Calu3 (cell line): ENCODE measurements around the gene OSCAR. TPM values are rescaled to one million over a fixed set of nuclear protein-coding genes. Genes with fewer than 3 reads are reported as not detected.
A peak's percentile ranks its signal among the peaks of the same experiment; 100 is the strongest.

Experiments used
- BruUV-seq: library from RNA; stranded (reverse); fragments of 400-500 nt; replicated peaks from 2 replicates; lab custom pipeline; 2021; lab: Mats Ljungman, UMichigan
- CTCF ChIA-PET: fragments of 300-600 bp; sonication (Branson Sonifier 250); formaldehyde crosslinking; loops from one replicate; lab custom pipeline; 2022; ENCODE audit warnings: antibody characterized with exemption; lab: Charles Lee
- DNase-seq: peaks from one replicate; pipeline ENCODE4 v3.0.0; 2022
- H3K27ac Mint-ChIP-seq: one replicate; pipeline ENCODE4 v1.8.0; 2022; ENCODE audit warnings: mixed read lengths; ENCODE audit not compliant: unreplicated experiment
- H3K27me3 Mint-ChIP-seq: one replicate; pipeline ENCODE4 v1.8.0; 2022; ENCODE audit warnings: mixed read lengths; ENCODE audit not compliant: unreplicated experiment
- H3K36me3 Mint-ChIP-seq: one replicate; pipeline ENCODE4 v1.8.0; 2022; ENCODE audit warnings: mild to moderate bottlenecking, moderate library complexity, mixed read lengths; ENCODE audit not compliant: insufficient read depth, unreplicated experiment
- H3K4me1 Mint-ChIP-seq: one replicate; pipeline ENCODE4 v1.8.0; 2022; ENCODE audit warnings: mild to moderate bottlenecking, low read depth, mixed read lengths; ENCODE audit not compliant: unreplicated experiment
- H3K4me3 Mint-ChIP-seq: one replicate; pipeline ENCODE4 v1.8.0; 2022; ENCODE audit warnings: mild to moderate bottlenecking, low read depth, moderate library complexity, mixed read lengths; ENCODE audit not compliant: unreplicated experiment
- H3K9me3 Mint-ChIP-seq: one replicate; pipeline ENCODE4 v1.8.0; 2022; ENCODE audit warnings: low read depth, mixed read lengths; ENCODE audit not compliant: unreplicated experiment
- CTCF ChIP-seq: fragments of 200-600 bp; IDR thresholded peaks from one replicate; pipeline ENCODE4 v1.8.0; 2022; ENCODE audit warnings: antibody characterized with exemption; ENCODE audit not compliant: unreplicated experiment
- intact Hi-C: fragments of 100-400 bp; cut with micrococcal nuclease; formaldehyde crosslinking; loops from one replicate; pipeline ENCODE4 v1.10.0; 2022; ENCODE audit not compliant: unreplicated experiment
- total RNA-seq: library from RNA; stranded (reverse); gene quantifications from 2 replicates; pipeline ENCODE4 v1.2.3, GENCODE V29; 2022

Gene OSCAR
- total RNA-seq, 1 experiment from 2014 or later: 0.54 TPM

DNA sequence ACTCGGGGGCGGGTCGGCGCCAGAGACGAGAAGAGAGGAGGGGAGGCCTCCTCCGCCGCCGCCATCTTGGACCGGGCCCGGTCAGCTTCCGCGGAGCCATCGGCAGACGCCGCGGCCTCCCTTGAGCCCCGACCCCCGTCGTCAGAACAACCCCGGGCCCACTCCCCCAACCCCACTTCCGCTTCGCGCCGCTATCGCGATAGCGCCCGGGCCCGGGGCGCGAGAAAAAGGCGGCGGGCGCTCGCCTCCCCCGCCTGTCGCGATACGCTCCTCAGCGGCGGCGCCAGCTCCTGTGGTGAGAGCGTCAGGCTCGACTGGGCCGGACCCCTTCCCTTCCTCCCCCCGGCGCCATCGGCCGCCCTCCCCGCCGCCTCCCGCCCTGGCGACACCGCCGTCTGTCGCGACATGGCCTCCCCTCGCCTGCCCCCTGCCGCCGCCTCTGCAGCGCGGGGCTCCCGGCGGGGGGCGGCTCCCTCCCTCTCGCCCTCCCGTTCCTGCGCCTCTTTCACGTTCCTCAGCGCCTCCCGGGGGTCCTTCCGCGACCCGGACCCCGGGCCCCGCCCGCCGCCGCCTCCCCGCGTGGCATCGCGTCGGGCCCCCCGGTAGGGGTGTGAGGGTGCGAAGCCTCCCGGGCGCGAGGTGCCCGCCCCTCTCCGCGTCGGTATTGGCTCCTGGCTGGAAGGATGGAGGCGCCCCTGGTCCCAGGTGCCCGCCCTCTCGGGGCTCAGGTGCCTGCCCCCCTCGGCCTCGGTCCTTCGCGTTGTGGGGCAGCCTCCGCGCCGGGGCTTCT lies 37.3 kb upstream of the OSCAR start, which contains the start of gene CNOT3:
CNOT3 (plus strand) TSS at position 64 of the 790 bp plus-strand sequence. CDS start 5,217 bp downstream, outside the sequence.
- intact Hi-C loops: loop anchor here (1.0 kb wide), 1 partner anchor 21 kb away; the partner anchor contains the start of gene LENG1
- DNase-seq: peak; percentile 46
- Mint-ChIP-seq H3K4me1 (peaks cover 34% of the 10 kb centered on the region), H3K27me3 (peaks cover 13% of the 10 kb centered on the region), H3K9me3 (peaks cover 3% of the 10 kb centered on the region), H3K27ac (peak within 1 kb of the TSS; percentile 97), H3K36me3 (peaks cover 69% of the 10 kb centered on the region), H3K4me3 (peak within 1 kb of the TSS; percentile 84)
- CTCF ChIA-PET: interaction anchor here (1.0 to 1.7 kb wide), 9 partner anchors 14 to 345 kb away, joined by 3 to 12 read pairs (median 3); partner anchors contain the start of genes LENG1, MBOAT7, PRKCG and PRPF31
- peak; percentile 36 for TF ChIP-seq CTCF
- BruUV-seq: no TSS peak

- CTCF ChIA-PET: interaction anchor here (0.5 to 1.7 kb wide), 16 partner anchors 10 to 344 kb away, joined by 3 to 12 read pairs (median 4); partner anchors contain the start of genes LENG1, MBOAT7, PRKCG and PRPF31
- no peak for TF ChIP-seq CTCF
- Mint-ChIP-seq H3K27me3 (peaks cover 13% of the 10 kb centered on the region), H3K27ac (peak overlapping the region; percentile 96), H3K9me3 (peaks cover 3% of the 10 kb centered on the region), H3K4me3 (peak overlapping the region; percentile 84), H3K4me1 (peaks cover 32% of the 10 kb centered on the region), H3K36me3 (peaks cover 61% of the 10 kb centered on the region)
- peak; percentile 100 for DNase-seq
- no TSS peak for BruUV-seq
- intact Hi-C loops: loop anchor here (1.0 kb wide), 1 partner anchor 22 kb away; the partner anchor contains the start of gene LENG1
Observed at GRCh38 chr19:54136864-54137698, 36.5 kb upstream of the OSCAR start.

DNA sequence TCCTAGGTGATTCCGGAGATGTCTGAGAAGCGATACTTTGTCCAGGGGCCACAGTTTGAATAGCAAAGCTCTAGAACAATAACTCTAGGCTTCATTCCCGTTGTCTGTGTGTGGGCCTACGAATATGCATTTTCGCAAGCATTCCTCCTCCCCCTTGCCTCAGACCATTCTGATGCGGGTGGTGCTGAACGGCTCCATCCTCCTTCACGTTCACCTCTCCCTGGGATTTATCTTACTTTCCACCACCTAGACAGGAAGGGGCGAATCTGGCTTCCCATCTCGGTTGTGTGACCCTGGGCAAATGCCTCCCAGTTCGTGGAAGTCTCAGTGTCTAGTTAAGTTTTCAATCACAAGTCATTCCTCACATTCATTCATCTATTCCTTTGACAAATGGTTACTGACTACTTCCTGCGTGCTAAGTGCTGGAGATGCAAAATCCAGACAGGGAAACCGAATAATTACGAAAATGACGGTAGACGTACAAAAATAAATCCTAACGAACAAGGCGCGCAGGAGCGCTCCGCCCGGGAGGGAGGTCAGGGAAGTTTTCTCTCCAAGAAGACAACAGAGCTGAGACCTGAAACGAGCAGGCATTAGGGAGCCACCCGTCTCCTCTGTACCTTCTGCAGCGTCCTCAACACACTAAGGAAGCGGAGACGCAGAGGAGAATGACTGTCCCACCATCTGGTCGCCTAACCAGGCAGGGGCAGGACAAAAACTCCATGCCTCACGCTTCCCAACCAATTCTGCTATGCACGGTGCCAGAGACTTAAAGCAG lies 35.7 kb upstream of the OSCAR start:
- TF ChIP-seq CTCF: no peak
- peaks cover 26% of the 10 kb centered on the region for H3K4me1 Mint-ChIP-seq
- BruUV-seq: TSS peak; percentile 95
- intact Hi-C loops: no loop called here
- no peak for DNase-seq
- H3K9me3 Mint-ChIP-seq: peaks cover 3% of the 10 kb centered on the region
- peak overlapping the region; percentile 96 for H3K27ac Mint-ChIP-seq
- H3K36me3 Mint-ChIP-seq: peaks cover 59% of the 10 kb centered on the region
- CTCF ChIA-PET: interaction anchor here (0.5 to 1.7 kb wide), 8 partner anchors 10 to 343 kb away, joined by 3 to 12 read pairs (median 6); partner anchors contain the start of genes LENG1, MBOAT7, PRPF31 and TFPT
- H3K4me3 Mint-ChIP-seq: peak overlapping the region; percentile 84
- peaks cover 13% of the 10 kb centered on the region for H3K27me3 Mint-ChIP-seq
